Endothelial cell of umbilical vein (primary cell): ENCODE results near the gene WLS.

Source experiments
- CTCF ChIP-seq, 2 donors: IDR thresholded peaks; 1 replicate in 1 of 2; 2 replicates in 1 of 2; pipeline ENCODE4 v1.5.1; 2011; ENCODE audit warnings: low read length in 2 of 2, mild to moderate bottlenecking in 2 of 2, moderate library complexity in 2 of 2, control low read depth in 1 of 2, inconsistent platforms in 1 of 2, low read depth in 1 of 2; ENCODE audit not compliant: insufficient read depth in 1 of 2; ENCODE audit errors: extremely low read depth in 1 of 2
- JUN ChIP-seq: IDR thresholded peaks from 2 replicates; pipeline ENCODE4 v1.6.1; 2011; ENCODE audit warnings: borderline replicate concordance, low read depth; ENCODE audit not compliant: insufficient read length, insufficient read depth
- MAX ChIP-seq: IDR thresholded peaks from 2 replicates; pipeline ENCODE4 v1.6.1; 2011; ENCODE audit not compliant: insufficient read depth, insufficient read length
- POLR2A ChIP-seq: IDR thresholded peaks from 2 replicates; pipeline ENCODE4 v1.6.1; 2012; ENCODE audit warnings: low read depth, mild to moderate bottlenecking, control low read depth, low read length
- POLR2AphosphoS5 ChIP-seq: IDR thresholded peaks from 2 replicates; pipeline ENCODE4 v1.6.1; 2012; ENCODE audit warnings: low read depth, mild to moderate bottlenecking, control low read depth, low read length, moderate library complexity; ENCODE audit not compliant: insufficient read depth

- no peak for TF ChIP-seq MAX
- no peak for TF ChIP-seq CTCF (IDR thresholded peaks at IDR 0.05; ENCODE audit: extremely low read depth in 1 of 2, insufficient read depth in 1 of 2, low read depth in 1 of 2, low read length in 2 of 2)
- no peak for TF ChIP-seq POLR2A
- TF ChIP-seq JUN: no peak
- TF ChIP-seq POLR2AphosphoS5: no peak
These were observed 51.7 kb downstream of the WLS start for GRCh38 chr1:68180441-68181164.
